Breast epithelium (tissue), 3 donors: ENCODE measurements around the gene POLR2E.

Experiments
- POLR2A ChIP-seq: fragments of 450-650 bp; IDR thresholded peaks from one replicate; pipeline ENCODE4 v1.6.1; 2016; ENCODE audit warnings: antibody characterized with exemption, mild to moderate bottlenecking, moderate library complexity
- TF ChIP-seq, protein P1 (sequence below), 3 donors: fragments of 450-650 bp; IDR thresholded peaks; one replicate each; pipeline ENCODE4 v1.5.1; 2016 to 2017; ENCODE audit warnings: antibody characterized with exemption in 3 of 3, mild to moderate bottlenecking in 3 of 3, moderate library complexity in 3 of 3

DNA sequence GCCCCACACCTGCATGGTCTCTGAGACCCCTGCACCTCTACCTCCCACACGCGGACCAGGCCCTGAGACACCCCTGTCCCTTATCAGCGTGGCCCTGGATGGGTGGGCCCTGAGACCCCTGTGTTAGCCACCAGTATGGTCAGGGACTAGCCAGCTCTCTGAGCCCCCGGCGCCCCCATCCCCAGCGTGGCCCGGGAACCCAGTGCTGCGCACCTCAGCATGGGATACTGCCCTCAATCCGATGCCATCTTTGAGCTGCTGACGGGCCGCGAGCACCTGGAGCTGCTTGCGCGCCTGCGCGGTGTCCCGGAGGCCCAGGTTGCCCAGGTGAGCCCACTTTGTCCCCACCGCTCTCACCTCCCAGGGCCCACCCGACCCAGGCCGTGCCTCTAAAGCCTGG, 33.2 kb downstream of the POLR2E start:
- TF ChIP-seq, protein P1, sequence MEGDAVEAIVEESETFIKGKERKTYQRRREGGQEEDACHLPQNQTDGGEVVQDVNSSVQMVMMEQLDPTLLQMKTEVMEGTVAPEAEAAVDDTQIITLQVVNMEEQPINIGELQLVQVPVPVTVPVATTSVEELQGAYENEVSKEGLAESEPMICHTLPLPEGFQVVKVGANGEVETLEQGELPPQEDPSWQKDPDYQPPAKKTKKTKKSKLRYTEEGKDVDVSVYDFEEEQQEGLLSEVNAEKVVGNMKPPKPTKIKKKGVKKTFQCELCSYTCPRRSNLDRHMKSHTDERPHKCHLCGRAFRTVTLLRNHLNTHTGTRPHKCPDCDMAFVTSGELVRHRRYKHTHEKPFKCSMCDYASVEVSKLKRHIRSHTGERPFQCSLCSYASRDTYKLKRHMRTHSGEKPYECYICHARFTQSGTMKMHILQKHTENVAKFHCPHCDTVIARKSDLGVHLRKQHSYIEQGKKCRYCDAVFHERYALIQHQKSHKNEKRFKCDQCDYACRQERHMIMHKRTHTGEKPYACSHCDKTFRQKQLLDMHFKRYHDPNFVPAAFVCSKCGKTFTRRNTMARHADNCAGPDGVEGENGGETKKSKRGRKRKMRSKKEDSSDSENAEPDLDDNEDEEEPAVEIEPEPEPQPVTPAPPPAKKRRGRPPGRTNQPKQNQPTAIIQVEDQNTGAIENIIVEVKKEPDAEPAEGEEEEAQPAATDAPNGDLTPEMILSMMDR (IDR thresholded peaks at IDR 0.05) = no peak
- no peak for TF ChIP-seq POLR2A
